Activated B cell treated with CpG ODN at 0.5 μM for 24 hours (primary cell): ENCODE results near the gene KCNC4. TPM values are rescaled to one million over a fixed set of nuclear protein-coding genes. Genes with fewer than 3 reads are reported as not detected.

ENCODE experiments used
- ATAC-seq: fragments of 200-7000 bp; cut with Tn5 transposase; one replicate; pipeline ENCODE4 v1.10.0; 2021; ENCODE audit warnings: low read depth, mild to moderate bottlenecking, moderate library complexity
- CTCF ChIA-PET: fragments of 350-600 bp; sonication (Branson Sonifier 250); formaldehyde crosslinking; loops from one replicate; lab custom pipeline; 2021; ENCODE audit warnings: antibody characterized with exemption; lab: Charles Lee
- POLR2A ChIA-PET: fragments of 350-600 bp; sonication (Branson Sonifier 250); formaldehyde crosslinking; loops from one replicate; lab custom pipeline; 2021; ENCODE audit warnings: antibody characterized with exemption; lab: Charles Lee
- DNase-seq: peaks from one replicate; pipeline ENCODE4 v3.0.0; 2022
- H3K27ac Mint-ChIP-seq: one replicate; pipeline ENCODE4 v1.8.0; 2020; ENCODE audit warnings: mixed read lengths
- H3K27me3 Mint-ChIP-seq: one replicate; pipeline ENCODE4 v1.8.0; 2021; ENCODE audit warnings: mixed read lengths
- H3K36me3 Mint-ChIP-seq: one replicate; pipeline ENCODE4 v1.8.0; 2021; ENCODE audit warnings: low read depth, mixed read lengths
- H3K4me1 Mint-ChIP-seq: one replicate; pipeline ENCODE4 v1.8.0; 2021; ENCODE audit warnings: mixed read lengths
- H3K4me3 Mint-ChIP-seq: one replicate; pipeline ENCODE4 v1.8.0; 2020; ENCODE audit warnings: mild to moderate bottlenecking, mixed read lengths
- H3K9me3 Mint-ChIP-seq: one replicate; pipeline ENCODE4 v1.8.0; 2020; ENCODE audit warnings: mixed read lengths
- CTCF ChIP-seq: fragments of 200-600 bp; IDR thresholded peaks from one replicate; pipeline ENCODE4 v1.8.0; 2022; ENCODE audit warnings: antibody characterized with exemption, mild to moderate bottlenecking
- intact Hi-C: fragments of 100-400 bp; cut with micrococcal nuclease; formaldehyde crosslinking; loops from one replicate; pipeline ENCODE4 v1.15.1; 2024
- total RNA-seq: library from RNA; stranded (reverse); gene quantifications from 2 replicates; pipeline ENCODE4 v1.2.3, GENCODE V29; 2022

The KCNC4 gene
- total RNA-seq, result 8.5 and 9.8 TPM in 2 replicates

GRCh38 chr1:110209715-110210603 is at the start of gene KCNC4:
KCNC4 (plus strand) TSS chr1:110210314; CDS start chr1:110211500, 1,186 bp downstream.
- ATAC-seq (peak; percentile 89), DNase-seq (peak; percentile 85)
- H3K27ac Mint-ChIP-seq, result peak within 1 kb of the TSS; percentile 90
- POLR2A ChIA-PET, result interaction anchor here (0.8 to 7.0 kb wide), 8 partner anchors 34 to 250 kb away, joined by 3 to 78 read pairs (median 16); partner anchors contain the start of genes LAMTOR5 and RBM15
- peak within 1 kb of the TSS; percentile 92 for H3K4me3 Mint-ChIP-seq
- TF ChIP-seq CTCF, result no peak
- H3K4me1 Mint-ChIP-seq, result peaks cover 32% of the 10 kb centered on the region
- CTCF ChIA-PET, result interaction anchor here (0.9 to 13.5 kb wide), 11 partner anchors 13 to 286 kb away, joined by 3 to 459 read pairs (median 26); partner anchors contain the start of gene RBM15
- H3K27me3 Mint-ChIP-seq, result peaks cover 2% of the 10 kb centered on the region
- H3K36me3 Mint-ChIP-seq, result no peaks in the 10 kb centered on the region
- intact Hi-C loops, result loop anchor here (1.0 to 5.0 kb wide), 6 partner anchors 33 to 663 kb away; partner anchors contain the start of gene GNAI3
- no peaks in the 10 kb centered on the region for H3K9me3 Mint-ChIP-seq

DNA sequence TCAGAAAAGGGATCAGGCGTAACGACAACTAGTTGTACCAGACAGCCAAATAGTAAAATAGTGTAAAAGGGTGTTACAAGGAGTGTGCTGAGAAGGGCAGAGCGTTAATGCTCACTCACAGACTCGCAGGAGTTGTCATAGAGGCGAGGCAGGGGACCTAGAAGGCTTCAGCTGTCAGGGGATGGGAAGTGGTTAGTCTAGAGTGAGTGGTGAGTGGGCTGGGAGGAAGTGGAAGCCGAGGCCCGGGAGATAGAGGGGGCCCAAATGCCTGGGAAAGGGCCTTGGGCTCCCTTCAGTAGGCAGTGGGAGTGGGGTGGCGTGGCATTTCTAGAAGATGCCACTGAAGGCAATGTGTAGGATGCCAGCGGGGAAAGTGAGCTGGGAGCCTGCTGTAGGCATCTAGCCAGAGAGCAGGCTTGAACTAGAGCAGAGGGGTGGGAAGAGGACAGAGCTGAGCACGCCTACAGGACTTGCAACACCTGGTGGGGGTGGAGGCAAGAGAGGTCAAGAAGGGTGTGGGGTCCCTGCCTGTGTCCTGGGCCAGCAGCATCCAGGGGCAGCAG is 49.5 kb upstream of the KCNC4 start:
- no peak overlapping the region for H3K4me3 Mint-ChIP-seq
- H3K36me3 Mint-ChIP-seq, result no peaks in the 10 kb centered on the region
- DNase-seq (no peak), ATAC-seq (no peak)
- no peaks in the 10 kb centered on the region for H3K9me3 Mint-ChIP-seq
- ChIA-PET CTCF (no interaction called here), POLR2A (no interaction called here)
- peaks cover 43% of the 10 kb centered on the region for H3K27me3 Mint-ChIP-seq
- intact Hi-C loops, result no loop called here
- no peaks in the 10 kb centered on the region for H3K4me1 Mint-ChIP-seq
- H3K27ac Mint-ChIP-seq, result no peak overlapping the region
- no peak for TF ChIP-seq CTCF

DNA sequence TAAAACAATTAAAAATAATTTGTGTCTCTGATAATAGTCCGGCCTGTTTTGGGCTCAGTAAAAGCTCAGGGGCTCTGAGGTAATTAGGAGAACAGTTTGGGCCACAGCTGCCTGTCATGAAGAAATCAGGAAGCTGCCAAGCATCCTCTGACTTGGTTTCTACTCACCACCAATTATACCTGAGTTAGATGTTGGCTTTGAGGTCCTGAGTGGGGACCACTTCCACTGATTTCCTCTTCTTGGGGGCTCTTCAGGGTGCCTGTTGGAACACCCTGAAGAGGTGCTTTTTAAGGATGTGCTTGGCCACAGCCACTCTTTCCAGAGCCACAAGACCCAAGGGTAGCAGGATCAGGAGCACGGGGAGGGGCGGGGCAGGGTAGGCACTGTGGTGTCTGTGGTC is 48.9 kb upstream of the KCNC4 start:
- H3K27ac Mint-ChIP-seq, result no peak overlapping the region

DNA sequence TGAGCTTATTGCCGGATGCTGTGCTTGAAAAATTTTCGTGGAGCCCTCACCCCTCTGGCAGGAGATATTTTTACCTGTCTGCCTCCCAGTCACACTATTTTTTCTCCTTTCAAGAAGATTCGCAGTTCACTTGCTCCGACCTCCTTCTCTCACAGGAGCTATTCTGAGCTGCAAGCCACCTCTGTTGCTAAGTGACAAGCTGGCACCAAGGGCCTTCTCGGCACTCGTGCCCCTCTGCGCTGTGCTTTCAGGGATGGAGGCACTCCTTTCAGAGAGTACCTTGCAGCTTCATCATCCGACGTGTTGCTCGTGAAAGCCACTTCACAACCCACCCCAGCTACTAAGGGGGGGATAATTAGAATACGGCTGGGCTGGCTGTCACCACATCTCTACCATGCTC is 48.3 kb upstream of the KCNC4 start:
- Mint-ChIP-seq H3K36me3 (no peaks in the 10 kb centered on the region), H3K4me1 (no peaks in the 10 kb centered on the region), H3K27me3 (peaks cover 35% of the 10 kb centered on the region), H3K27ac (no peak overlapping the region), H3K9me3 (no peaks in the 10 kb centered on the region), H3K4me3 (no peak overlapping the region)
- ChIA-PET CTCF (no interaction called here), POLR2A (no interaction called here)
- no peak for DNase-seq
- intact Hi-C loops, result no loop called here
- no peak for ATAC-seq
- TF ChIP-seq CTCF, result no peak

More for the DNA sequence above, 48.9 kb upstream of the KCNC4 start:
- Mint-ChIP-seq H3K36me3 (no peaks in the 10 kb centered on the region), H3K9me3 (no peaks in the 10 kb centered on the region), H3K4me1 (no peaks in the 10 kb centered on the region), H3K27me3 (peaks cover 42% of the 10 kb centered on the region), H3K4me3 (no peak overlapping the region)
- TF ChIP-seq CTCF, result no peak
- no peak for ATAC-seq
- no peak for DNase-seq
- POLR2A ChIA-PET, result no interaction called here
- intact Hi-C loops, result no loop called here
- CTCF ChIA-PET, result no interaction called here

GRCh38 chr1:110163591-110163990 is 46.5 kb upstream of the KCNC4 start:
- no peak for ATAC-seq
- peaks cover 28% of the 10 kb centered on the region for H3K27me3 Mint-ChIP-seq
- H3K9me3 Mint-ChIP-seq, result no peaks in the 10 kb centered on the region
- no peak overlapping the region for H3K27ac Mint-ChIP-seq
- TF ChIP-seq CTCF, result no peak
- ChIA-PET CTCF (no interaction called here), POLR2A (no interaction called here)
- intact Hi-C loops, result no loop called here
- no peak for DNase-seq
- H3K4me1 Mint-ChIP-seq, result no peaks in the 10 kb centered on the region
- no peak overlapping the region for H3K4me3 Mint-ChIP-seq
- no peaks in the 10 kb centered on the region for H3K36me3 Mint-ChIP-seq
